Fibroblast of lung (primary cell): ENCODE results near the gene COL27A1.

Experiments used
- CTCF ChIP-seq, 2 donors: IDR thresholded peaks in 1 of 2; conservative IDR thresholded peaks in 1 of 2; 1 replicate in 1 of 2; 2 replicates in 1 of 2; pipeline ENCODE4 v1.5.1; 2011 to 2012; ENCODE audit warnings: low read length in 2 of 2, control low read depth in 1 of 2, inconsistent platforms in 1 of 2, low read depth in 1 of 2, mild to moderate bottlenecking in 1 of 2
- EZH2 ChIP-seq: IDR thresholded peaks from 2 replicates; pipeline ENCODE4 v1.5.1; 2012; ENCODE audit warnings: low read length, control low read depth, mild to moderate bottlenecking; ENCODE audit errors: missing control alignments

- TF ChIP-seq CTCF (conservative IDR thresholded peaks at IDR 0.05 in 1 of 2, IDR thresholded peaks at IDR 0.05 in 1 of 2; ENCODE audit: low read depth in 1 of 2, low read length in 2 of 2) (no peak), EZH2 (no peak)
Measured at GRCh38 chr9:114282507-114282906, 127.2 kb downstream of the COL27A1 start.
